Astrocyte (in vitro differentiated cells and primary cell): Measurements from ENCODE around the gene CSMD2.

Experiments
- EZH2 ChIP-seq: IDR thresholded peaks from 2 replicates; pipeline ENCODE4 v1.6.1; 2012; ENCODE audit warnings: mild to moderate bottlenecking, low read length, inconsistent platforms; ENCODE audit not compliant: insufficient read depth
- TF ChIP-seq, protein P1 (sequence below): IDR thresholded peaks from 2 replicates; pipeline ENCODE4 v1.5.1; 2011; ENCODE audit warnings: low read depth, mild to moderate bottlenecking, inconsistent platforms, low read length, moderate library complexity; ENCODE audit not compliant: insufficient read depth

DNA sequence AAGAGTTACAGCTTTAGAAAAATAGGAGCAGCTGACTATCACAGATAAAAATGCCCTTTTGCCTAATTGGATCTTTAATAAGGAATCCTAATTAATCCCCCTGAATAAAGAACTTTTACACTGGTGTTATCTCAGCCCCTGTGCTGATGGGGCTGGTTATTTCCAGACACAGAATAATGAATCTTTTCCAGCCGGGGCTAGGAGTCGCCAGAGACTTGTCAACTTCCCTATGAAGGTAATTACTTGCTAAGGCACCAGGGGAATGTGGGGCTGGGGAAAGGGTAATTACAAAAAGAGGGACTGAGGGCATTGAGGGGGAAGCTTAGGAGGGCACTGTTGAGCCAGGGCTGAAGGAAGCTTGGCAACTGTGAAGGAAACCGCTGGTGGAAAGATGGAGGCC is 266.6 kb downstream of the CSMD2 start:
- TF ChIP-seq, protein P1, sequence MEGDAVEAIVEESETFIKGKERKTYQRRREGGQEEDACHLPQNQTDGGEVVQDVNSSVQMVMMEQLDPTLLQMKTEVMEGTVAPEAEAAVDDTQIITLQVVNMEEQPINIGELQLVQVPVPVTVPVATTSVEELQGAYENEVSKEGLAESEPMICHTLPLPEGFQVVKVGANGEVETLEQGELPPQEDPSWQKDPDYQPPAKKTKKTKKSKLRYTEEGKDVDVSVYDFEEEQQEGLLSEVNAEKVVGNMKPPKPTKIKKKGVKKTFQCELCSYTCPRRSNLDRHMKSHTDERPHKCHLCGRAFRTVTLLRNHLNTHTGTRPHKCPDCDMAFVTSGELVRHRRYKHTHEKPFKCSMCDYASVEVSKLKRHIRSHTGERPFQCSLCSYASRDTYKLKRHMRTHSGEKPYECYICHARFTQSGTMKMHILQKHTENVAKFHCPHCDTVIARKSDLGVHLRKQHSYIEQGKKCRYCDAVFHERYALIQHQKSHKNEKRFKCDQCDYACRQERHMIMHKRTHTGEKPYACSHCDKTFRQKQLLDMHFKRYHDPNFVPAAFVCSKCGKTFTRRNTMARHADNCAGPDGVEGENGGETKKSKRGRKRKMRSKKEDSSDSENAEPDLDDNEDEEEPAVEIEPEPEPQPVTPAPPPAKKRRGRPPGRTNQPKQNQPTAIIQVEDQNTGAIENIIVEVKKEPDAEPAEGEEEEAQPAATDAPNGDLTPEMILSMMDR: no peak
- no peak for TF ChIP-seq EZH2
